ENCODE results near the gene NGLY1. TPM values are rescaled to one million over a fixed set of nuclear protein-coding genes. Genes with fewer than 3 reads are reported as not detected.

NGLY1 gene, protein sequence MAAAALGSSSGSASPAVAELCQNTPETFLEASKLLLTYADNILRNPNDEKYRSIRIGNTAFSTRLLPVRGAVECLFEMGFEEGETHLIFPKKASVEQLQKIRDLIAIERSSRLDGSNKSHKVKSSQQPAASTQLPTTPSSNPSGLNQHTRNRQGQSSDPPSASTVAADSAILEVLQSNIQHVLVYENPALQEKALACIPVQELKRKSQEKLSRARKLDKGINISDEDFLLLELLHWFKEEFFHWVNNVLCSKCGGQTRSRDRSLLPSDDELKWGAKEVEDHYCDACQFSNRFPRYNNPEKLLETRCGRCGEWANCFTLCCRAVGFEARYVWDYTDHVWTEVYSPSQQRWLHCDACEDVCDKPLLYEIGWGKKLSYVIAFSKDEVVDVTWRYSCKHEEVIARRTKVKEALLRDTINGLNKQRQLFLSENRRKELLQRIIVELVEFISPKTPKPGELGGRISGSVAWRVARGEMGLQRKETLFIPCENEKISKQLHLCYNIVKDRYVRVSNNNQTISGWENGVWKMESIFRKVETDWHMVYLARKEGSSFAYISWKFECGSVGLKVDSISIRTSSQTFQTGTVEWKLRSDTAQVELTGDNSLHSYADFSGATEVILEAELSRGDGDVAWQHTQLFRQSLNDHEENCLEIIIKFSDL
- total RNA-seq (ENCODE audit: unreplicated experiment), result 28.0 TPM
- long read RNA-seq, transcript NGLY1-204 (11 exons, 2,024 nt), result minor isoform, 5 of 32 reads
- long read RNA-seq, transcript NGLY1-202 (12 exons, 2,473 nt), result major isoform, 20 of 32 reads
- long read RNA-seq, partial matches to known transcripts, result 0 of 32 reads
- long read RNA-seq, other reads (novel, unspliced or antisense), result 7 of 32 reads

DNA sequence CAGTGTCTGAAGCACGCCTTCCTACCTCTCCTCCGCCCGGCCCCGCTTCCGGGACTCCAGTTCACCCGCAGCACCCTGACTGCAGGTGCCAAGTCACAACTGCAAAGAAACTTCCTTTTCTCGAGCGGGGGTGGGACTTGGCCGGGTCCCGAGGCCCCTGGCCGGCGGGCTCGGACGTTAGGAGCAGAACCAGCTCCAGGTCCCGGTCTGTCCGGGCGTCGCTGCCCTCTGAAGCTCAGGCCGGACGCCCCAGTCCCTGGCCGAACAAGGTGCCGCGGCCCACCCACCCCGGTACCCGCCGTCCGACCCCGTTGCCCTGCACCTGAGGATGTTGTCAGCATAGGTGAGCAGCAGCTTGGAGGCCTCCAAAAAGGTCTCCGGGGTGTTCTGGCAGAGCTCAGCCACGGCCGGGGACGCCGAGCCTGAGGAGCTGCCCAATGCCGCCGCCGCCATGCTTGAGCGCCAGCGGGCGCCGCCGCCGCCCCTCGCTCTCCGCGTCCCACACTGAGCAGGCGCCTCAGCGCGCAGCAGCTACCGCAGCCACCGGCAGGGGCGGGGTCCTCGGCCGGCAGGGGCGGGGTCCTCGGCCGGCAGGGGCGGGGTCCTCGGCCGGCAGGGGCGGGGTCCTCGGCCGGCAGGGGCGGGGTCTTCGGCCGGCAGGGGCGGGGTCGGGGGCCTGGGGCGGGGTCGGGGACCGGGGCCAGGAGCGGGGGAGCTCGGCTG, at the start of gene NGLY1:
Gene NGLY1 (minus strand): TSS at position 506 of the 723 bp plus-strand sequence. CDS start 53 bp downstream, at position 453.
- peak within 1 kb of the TSS; percentile 94 for H3K4me3 Mint-ChIP-seq (ENCODE audit: unreplicated experiment)
- peaks cover 11% of the 10 kb centered on the region for H3K4me1 Mint-ChIP-seq (ENCODE audit: low read depth, unreplicated experiment)
- H3K27ac Mint-ChIP-seq (ENCODE audit: unreplicated experiment), result peak within 1 kb of the TSS; percentile 85
- TF ChIP-seq, protein P1, sequence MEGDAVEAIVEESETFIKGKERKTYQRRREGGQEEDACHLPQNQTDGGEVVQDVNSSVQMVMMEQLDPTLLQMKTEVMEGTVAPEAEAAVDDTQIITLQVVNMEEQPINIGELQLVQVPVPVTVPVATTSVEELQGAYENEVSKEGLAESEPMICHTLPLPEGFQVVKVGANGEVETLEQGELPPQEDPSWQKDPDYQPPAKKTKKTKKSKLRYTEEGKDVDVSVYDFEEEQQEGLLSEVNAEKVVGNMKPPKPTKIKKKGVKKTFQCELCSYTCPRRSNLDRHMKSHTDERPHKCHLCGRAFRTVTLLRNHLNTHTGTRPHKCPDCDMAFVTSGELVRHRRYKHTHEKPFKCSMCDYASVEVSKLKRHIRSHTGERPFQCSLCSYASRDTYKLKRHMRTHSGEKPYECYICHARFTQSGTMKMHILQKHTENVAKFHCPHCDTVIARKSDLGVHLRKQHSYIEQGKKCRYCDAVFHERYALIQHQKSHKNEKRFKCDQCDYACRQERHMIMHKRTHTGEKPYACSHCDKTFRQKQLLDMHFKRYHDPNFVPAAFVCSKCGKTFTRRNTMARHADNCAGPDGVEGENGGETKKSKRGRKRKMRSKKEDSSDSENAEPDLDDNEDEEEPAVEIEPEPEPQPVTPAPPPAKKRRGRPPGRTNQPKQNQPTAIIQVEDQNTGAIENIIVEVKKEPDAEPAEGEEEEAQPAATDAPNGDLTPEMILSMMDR (IDR thresholded peaks at IDR 0.05; ENCODE audit: partially characterized antibody, unreplicated experiment), result peak; percentile 37
- H3K9me3 Mint-ChIP-seq (ENCODE audit: unreplicated experiment), result no peaks in the 10 kb centered on the region
- peaks cover 5% of the 10 kb centered on the region for H3K27me3 Mint-ChIP-seq (ENCODE audit: unreplicated experiment)
- peak; percentile 90 for DNase-seq
- H3K36me3 Mint-ChIP-seq (ENCODE audit: unreplicated experiment), result no peaks in the 10 kb centered on the region

DNA sequence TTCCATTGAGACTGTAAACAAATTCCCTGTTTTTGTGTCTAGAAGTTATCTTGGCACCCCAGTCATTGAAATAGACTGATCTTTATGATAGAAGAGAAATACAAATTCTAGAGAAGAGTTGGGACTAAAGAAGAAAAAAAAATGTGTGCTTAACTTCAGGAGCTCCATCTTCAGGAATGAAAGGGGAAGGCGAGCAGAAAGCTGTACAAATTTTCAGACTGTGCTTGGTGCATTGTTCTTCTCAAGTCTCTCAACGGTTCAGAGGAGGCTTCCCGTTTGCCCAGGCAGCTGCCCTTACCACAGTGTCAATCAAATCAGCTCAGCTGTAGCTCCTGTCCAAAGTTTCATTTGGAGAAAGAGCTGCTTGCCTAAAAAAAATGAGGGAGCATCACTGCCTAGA, 48.3 kb upstream of the NGLY1 start:
- H3K4me3 Mint-ChIP-seq (ENCODE audit: unreplicated experiment), result no peak overlapping the region
- no peaks in the 10 kb centered on the region for H3K27me3 Mint-ChIP-seq (ENCODE audit: unreplicated experiment)
- no peaks in the 10 kb centered on the region for H3K36me3 Mint-ChIP-seq (ENCODE audit: unreplicated experiment)
- DNase-seq, result no peak
- peaks cover 2% of the 10 kb centered on the region for H3K4me1 Mint-ChIP-seq (ENCODE audit: low read depth, unreplicated experiment)
- no peaks in the 10 kb centered on the region for H3K9me3 Mint-ChIP-seq (ENCODE audit: unreplicated experiment)
- H3K27ac Mint-ChIP-seq (ENCODE audit: unreplicated experiment), result no peak overlapping the region
- TF ChIP-seq, protein P1 (IDR thresholded peaks at IDR 0.05; ENCODE audit: partially characterized antibody, unreplicated experiment), result no peak

DNA sequence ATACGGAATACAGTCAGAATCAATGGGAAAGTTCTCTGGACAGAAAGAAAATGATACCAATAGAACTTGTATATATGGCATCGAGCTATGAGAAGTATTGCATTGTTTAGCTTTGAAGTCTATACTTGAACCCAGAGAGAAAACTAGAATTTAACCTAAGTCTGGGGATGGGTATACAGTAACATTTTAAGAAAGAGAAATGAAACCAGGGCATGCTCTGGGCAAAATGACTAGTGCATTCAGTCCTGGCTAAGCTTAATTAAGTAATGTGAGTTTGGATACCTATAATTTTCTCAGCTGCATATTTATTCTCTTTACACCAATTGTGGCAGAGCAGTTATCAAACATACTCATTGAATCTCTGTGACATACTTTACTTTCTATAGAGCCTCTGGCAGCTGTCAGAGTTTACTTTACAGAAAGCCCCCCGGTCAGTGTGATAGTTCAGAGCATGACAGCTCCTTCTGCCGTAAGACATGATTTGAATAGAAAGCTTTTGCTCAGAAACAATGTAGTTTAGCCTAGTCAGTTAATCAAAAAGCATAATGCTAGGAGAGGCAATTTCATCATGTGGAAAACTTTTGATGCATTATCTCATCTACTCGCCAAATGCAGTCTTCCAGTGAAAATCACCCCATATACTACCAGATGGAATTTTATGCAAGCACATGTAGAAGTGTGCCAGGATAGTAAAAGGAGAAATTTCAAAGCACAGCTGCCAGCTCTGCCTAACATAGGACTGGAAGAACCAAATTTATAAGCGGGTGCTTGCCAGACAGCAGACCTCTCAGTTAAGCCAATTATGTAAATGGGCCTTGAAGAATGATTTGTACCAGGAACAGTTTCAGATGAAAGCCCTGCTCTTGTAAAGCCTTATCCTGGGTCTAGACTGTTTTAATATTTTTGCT, 47.4 kb upstream of the NGLY1 start:
- no peak overlapping the region for H3K27ac Mint-ChIP-seq (ENCODE audit: unreplicated experiment)
- no peaks in the 10 kb centered on the region for H3K36me3 Mint-ChIP-seq (ENCODE audit: unreplicated experiment)
- H3K9me3 Mint-ChIP-seq (ENCODE audit: unreplicated experiment), result no peaks in the 10 kb centered on the region
- H3K4me3 Mint-ChIP-seq (ENCODE audit: unreplicated experiment), result no peak overlapping the region
- no peaks in the 10 kb centered on the region for H3K27me3 Mint-ChIP-seq (ENCODE audit: unreplicated experiment)
- peaks cover 2% of the 10 kb centered on the region for H3K4me1 Mint-ChIP-seq (ENCODE audit: low read depth, unreplicated experiment)
- TF ChIP-seq, protein P1 (IDR thresholded peaks at IDR 0.05; ENCODE audit: partially characterized antibody, unreplicated experiment), result no peak
- DNase-seq, result no peak

DNA sequence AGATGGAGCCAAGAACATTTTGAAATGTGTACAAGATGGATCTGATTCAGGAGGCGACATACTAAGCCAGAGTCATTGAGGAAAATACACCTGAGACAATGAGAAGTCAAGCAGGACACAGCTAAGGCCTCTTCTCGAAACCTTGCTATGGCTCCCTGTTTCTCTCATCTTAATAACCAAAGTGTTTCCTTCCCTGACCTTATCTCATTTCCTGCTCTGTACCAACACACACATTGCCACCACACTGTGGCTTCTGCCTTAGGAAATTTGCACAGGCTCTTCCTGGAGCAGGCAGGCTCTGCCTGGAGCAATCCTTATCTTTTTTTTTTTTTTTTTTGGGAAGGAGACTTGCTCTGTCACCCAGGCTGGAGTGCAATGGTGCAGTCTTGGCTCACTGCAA, 43.3 kb upstream of the NGLY1 start:
- Mint-ChIP-seq H3K4me3 (ENCODE audit: unreplicated experiment) (no peak overlapping the region), H3K9me3 (ENCODE audit: unreplicated experiment) (no peaks in the 10 kb centered on the region), H3K4me1 (ENCODE audit: low read depth, unreplicated experiment) (peaks cover 2% of the 10 kb centered on the region), H3K36me3 (ENCODE audit: unreplicated experiment) (no peaks in the 10 kb centered on the region), H3K27me3 (ENCODE audit: unreplicated experiment) (no peaks in the 10 kb centered on the region), H3K27ac (ENCODE audit: unreplicated experiment) (no peak overlapping the region)
- no peak for DNase-seq
- TF ChIP-seq, protein P1 (IDR thresholded peaks at IDR 0.05; ENCODE audit: partially characterized antibody, unreplicated experiment), result no peak
